ENCODE data around the gene BCL2L15.
"Not testable (repeated sequence)": the region's sequence is repeated elsewhere in the genome, so short reads cannot be mapped to it uniquely, and the experiment has no call there.

Gene BCL2L15

GRCh38 chr1:113868387-113869083, 18.8 kb downstream of the BCL2L15 start:
- no peak for DNase-seq

GRCh38 chr1:113861641-113862040, 25.7 kb downstream of the BCL2L15 start:
- DNase-seq, result no peak

- no peak for DNase-seq
Observed at GRCh38 chr1:113860891-113861290, 26.5 kb downstream of the BCL2L15 start.

DNA sequence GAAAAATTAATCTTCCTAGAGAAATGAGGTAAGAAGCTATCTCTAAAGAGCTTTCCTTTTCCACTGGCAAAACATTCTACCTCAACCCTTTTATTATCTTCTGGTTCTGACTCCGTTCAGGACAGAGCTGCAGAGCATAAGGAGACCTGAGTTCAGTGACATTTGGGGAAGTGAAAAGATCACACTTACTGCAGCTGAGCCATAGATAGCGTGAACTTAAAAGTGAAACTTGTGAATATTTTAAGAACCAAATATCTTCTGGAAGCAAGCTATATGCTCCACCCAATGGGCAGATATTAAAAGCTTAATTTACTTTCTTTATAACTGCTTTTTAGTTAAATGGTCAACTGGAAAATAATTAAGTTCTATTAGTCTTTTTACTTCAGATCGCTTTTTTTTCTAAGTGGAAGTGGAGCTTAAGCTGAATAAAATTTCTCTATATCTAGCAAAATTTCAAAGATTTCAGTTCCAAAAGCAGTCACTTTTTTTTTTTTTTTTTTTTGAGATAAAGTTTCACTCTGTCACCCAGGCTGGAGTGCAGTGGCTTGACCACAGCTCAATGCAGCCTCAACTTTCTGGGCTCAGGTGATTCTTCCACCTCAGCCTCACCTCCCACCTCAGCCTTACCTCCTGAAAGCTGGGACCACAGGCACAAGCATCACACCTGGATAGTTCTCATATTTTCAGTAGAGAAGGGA, 27.8 kb downstream of the BCL2L15 start:
- no peak for DNase-seq

GRCh38 chr1:113858982-113859381, 28.4 kb downstream of the BCL2L15 start:
- DNase-seq, result no peak

DNA sequence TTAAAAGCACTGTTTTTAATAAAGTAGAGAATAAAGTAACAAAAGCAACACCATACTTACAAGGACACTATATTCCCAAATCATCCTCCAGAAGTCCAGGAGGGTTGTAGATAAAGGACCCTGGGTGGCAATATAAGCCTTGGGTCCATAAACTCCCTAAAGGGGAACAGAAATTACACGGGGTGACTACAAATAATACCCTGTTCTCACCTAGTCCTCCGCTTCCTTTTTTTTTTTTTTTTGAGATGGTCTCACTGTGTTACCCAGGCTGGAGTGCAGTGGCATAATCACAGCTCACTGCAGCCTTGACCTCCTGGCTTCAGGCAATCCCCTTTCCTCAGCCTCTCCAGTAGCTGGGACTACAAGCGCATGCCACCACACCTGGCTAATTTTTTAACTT, 29.0 kb downstream of the BCL2L15 start:
- DNase-seq, result no peak

DNA sequence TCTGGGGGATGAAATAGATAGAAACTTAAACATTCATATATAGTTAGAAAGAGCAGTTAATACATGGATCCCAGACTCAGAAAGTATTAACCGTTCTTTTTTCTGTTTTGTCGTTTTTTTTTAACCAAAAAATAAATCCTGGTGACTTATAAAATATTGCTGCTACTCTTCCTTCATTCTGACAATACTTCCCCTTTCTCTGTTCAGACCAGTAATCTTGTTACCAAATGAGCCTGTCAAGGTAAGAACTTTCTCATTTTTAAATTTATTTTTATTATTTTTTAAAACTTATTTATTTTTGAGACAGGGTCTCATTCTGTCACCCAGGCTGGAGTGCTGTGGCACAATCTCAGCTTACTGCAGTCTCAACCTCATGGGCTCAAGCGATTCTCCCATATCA, 29.6 kb downstream of the BCL2L15 start:
- no peak for DNase-seq

DNA sequence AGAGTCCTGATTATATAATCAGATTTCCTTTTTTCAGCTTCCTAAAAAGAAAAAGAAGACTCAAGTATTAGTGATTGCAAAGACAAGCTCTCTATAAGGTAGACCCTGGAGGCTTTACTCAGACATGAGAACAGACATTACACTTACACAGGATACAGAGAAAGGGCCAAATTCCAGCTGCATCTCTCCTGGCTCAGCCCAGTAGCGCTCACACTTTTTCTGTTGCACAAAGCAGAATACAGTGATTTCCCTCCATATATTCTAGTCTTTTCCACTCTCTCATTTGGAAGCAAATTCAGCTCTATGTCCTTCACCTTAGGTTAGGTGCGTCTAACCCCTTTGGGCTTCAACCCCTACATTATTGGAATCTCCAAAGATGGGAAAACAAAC, 31.0 kb downstream of the BCL2L15 start:
- no peak for DNase-seq

GRCh38 chr1:113855630-113856400, 31.6 kb downstream of the BCL2L15 start:
- no peak for DNase-seq

GRCh38 chr1:113854234-113854633, 33.1 kb downstream of the BCL2L15 start:
- no peak for DNase-seq

- not testable (repeated sequence) for DNase-seq
Observed at GRCh38 chr1:113852694-113853093, 34.7 kb downstream of the BCL2L15 start.

DNA sequence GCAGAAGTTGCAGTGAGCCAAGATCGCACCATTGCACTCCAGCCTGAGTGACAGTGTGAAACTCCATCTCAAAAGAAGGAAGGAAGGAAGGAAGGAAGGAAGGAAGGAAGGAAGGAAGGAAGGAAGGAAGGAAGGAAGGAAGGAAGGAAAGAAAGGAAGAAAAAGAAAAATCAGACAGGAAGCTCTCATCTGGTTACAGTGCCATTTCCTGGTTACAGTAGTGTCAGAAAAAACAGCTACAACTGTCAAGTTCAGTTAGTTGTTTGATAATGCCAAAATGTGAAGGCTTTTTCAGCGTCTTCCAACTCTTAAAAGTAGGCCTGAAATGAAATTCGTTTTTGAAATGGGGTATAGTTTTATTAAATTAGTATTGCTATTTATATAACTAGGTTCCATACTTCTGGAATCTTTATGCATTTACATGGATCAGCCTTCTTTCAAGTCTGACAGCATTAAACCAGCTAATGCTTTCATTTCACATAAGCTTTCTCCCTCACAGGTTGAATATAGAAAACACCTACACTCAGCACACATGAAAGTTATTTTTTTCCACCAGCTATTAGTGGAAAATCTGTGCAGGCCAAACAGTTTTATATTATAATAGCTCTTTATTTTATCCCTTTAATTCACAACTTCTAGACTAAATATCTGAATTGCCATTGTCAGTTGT, 37.1 kb downstream of the BCL2L15 start:
- no peak for DNase-seq

- DNase-seq, result no peak
Observed at GRCh38 chr1:113849072-113849471, 38.3 kb downstream of the BCL2L15 start.

DNA sequence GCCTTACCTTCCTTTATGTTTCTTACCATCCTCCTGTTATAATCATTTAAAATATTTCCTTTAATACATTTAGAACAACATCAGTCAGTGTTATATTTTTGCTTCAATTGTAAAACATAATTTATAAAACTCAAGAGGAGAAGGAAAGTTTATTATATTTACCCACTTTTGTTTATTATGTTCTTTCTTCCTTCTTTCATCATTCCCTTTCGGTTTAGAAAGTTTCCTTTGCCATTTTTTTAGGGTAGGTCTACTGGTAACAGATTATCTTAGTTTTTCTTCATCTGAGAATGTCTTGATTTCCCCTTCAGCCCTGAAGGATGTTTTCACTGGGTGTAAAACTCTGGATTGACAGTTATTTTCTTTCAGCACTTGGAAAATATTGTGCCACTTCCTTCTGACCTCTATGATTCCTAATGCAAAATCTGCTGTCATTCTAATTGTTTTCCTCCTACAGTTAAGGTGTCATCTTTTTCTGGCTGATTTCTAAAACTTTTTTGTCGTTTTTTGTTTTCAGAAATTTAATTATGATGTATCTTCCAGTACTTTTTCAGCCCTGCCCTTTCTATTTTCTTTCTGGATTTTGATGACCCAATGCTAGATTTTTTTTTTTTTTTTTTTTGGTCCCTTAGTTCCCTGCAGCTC, 40.9 kb downstream of the BCL2L15 start:
- no peak for DNase-seq

DNA sequence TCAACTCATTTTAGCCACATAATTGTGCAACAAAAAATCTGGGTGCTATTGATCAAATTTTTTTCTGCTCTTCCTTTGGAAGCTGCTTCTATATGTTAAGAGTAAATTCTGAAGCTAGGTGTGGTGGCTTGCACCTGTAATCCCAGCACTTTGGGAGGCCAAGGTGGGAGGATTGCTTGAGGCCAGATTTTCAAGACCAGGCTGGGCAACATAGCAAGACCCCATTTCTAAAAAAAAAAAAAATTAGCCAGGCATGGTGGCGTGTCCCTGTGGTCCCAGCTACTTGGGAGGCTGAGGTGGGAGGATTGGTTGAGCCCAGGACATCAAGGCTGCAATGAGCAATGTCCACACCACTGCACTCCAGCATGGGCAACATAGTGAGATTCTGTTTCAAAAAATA, 50.8 kb downstream of the BCL2L15 start:
- no peak for DNase-seq

DNA sequence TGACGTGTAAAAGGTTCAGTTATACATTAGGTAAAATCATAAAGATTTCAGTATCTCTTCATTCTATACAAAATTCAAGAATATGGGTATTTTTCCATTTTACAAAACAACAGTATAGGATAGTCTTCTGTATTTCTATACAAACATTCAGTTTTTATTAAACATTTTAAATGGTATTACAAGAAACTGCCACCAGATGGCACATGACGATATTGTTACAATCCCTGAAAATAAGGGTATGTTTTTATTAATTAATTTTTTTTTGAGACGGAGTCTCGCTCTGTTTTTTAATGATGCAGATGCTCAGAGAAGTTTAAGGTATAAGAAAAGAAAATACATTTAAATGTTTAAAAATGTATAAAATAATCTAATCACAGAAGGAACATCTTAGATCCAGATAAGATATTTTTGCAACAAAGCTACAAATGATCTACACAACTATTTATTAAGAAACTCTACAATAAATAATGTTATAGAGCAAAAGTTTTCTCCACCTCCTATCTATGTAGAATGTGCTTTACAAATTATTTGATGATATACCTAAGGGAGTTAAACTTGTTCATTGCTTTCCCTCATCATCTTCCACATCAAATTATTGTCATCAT, 51.6 kb downstream of the BCL2L15 start:
- no peak for DNase-seq

DNA sequence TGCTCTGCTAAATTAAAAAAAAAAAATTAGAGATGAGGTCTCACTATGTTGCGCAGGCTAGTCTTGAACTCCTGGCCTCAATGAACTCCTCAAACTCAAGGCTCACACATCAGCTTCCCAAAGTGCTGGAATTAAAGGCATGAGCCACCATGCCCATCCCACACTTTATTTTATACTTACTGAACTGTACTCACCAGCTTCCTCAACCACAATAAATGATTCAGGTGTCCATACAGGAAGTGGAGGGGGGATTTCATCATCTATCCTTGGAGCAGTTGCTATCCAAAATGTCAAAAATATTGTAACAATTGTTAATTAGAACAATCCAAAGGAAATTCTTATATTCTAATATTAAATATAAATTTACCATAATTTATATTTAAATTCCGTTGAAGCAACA, 52.7 kb downstream of the BCL2L15 start:
- no peak for DNase-seq
